Measurements from ENCODE around the gene SMOC1.

DNA sequence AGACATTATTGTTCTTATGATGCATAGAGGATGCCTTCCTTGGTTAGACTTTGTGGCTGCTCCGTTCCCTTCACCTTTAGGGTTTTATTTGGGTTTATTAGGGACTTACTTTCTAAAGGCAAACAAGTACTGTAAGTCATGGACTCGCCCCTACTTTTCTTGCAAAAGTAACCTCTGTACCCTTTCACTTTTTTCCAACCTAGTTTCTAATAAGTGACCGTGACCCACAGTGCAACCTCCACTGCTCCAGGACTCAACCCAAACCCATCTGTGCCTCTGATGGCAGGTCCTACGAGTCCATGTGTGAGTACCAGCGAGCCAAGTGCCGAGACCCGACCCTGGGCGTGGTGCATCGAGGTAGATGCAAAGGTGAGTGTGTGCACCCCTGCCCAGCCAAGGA lies 72.7 kb downstream of the SMOC1 start:
- no peak for TF ChIP-seq POLR2A (IDR thresholded peaks at IDR 0.05; ENCODE audit: low read depth, low read length)
- no peak for TF ChIP-seq POLR2AphosphoS5 (IDR thresholded peaks at IDR 0.05; ENCODE audit: low read depth, low read length)
- no peak for TF ChIP-seq TAF1 (IDR thresholded peaks at IDR 0.05; ENCODE audit: low read depth, low read length)
- no peak for TF ChIP-seq PAX5 (IDR thresholded peaks at IDR 0.05; ENCODE audit: insufficient read depth, low read length, severe bottlenecking)
- no peak for TF ChIP-seq SPI1 (IDR thresholded peaks at IDR 0.05; ENCODE audit: low read depth, low read length)
